Hepatocyte (in vitro differentiated cells): ENCODE data around the gene TRAPPC2.

Experiments
- CTCF ChIP-seq: fragments of 200-600 bp; sonication (generic); IDR thresholded peaks from 2 replicates; pipeline ENCODE4 v1.5.1; 2016; ENCODE audit warnings: antibody characterized with exemption, mild to moderate bottlenecking; ENCODE audit not compliant: poor library complexity
- EZH2 ChIP-seq: fragments of 200-600 bp; sonication (generic); IDR thresholded peaks from 2 replicates; pipeline ENCODE4 v1.6.1; 2016; ENCODE audit warnings: antibody characterized with exemption, mild to moderate bottlenecking, borderline replicate concordance

- TF ChIP-seq CTCF (no peak), EZH2 (no peak)
Observed at GRCh38 chrX:13687203-13687602, 47.2 kb downstream of the TRAPPC2 start.
